NCI-H1436 treated with DMSO at 0.1 percent for 48 hours (cell line): ENCODE data around the gene HRK.

ENCODE experiments used
- DNase-seq: peaks from one replicate; lab custom pipeline; 2025; lab: John Stamatoyannopoulos, UW

HRK gene

DNA sequence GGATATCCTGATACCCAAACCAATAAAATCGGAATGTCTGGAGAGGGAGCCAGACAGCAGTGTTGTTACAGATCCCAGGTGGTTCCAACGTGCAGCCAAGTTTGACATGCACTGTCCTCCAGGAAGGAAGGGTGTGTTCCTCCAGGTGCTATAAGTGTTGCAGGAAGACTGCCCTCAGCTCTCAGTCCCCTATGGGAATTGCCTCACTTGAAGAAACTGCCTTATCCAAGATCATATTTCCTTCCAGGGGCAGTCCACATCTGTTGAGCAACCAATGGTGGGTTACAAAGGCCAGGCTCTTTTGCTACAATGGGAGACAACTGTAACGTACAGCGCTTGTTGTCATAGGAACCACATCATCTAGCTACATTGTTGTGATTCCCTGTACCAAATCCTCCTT lies 16.2 kb upstream of the HRK start:
- DNase-seq: no peak

DNA sequence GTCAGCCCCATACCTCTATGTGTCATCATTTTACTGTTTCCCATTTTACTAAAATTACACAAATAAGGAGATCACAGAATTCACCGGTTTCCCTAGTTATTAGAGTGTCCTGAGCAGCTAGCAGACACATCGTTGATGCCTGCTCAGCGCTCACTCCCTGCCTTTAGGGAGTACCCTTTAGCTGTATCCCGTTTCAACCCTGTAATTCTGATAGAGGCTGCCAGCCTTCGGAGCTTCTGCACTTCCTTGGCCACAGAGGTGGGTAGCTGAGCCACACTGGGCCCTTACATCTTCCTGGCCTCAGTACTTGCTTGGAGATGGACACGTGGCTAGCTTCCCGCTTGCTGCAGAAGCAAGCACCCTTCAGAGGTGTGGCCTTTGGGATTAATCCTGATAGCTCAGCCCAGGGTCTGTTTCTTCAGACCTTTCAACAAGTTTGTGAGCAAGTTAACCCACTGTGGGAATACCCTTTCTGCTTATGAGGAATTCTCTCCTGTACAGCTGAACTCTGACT lies 15.2 kb upstream of the HRK start:
- no peak for DNase-seq

DNA sequence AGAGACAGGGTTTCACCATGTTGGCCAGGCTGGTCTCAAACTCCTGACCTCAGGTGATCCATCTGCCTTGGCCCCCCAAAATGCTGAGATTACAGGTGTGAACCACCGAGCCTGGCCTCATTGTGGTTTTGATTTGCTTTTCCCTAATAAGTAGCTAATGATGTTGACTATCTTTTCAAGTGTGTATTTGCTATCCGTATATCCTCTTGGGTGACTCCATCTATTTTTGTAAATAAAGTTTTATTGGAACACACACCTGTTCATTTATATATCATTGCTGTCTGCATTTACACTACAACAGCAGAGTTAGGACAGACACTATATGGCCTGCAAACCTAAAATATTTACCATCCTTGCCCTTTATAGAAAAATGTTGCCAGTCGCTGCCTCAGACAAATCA lies 13.7 kb upstream of the HRK start:
- DNase-seq: no peak

DNA sequence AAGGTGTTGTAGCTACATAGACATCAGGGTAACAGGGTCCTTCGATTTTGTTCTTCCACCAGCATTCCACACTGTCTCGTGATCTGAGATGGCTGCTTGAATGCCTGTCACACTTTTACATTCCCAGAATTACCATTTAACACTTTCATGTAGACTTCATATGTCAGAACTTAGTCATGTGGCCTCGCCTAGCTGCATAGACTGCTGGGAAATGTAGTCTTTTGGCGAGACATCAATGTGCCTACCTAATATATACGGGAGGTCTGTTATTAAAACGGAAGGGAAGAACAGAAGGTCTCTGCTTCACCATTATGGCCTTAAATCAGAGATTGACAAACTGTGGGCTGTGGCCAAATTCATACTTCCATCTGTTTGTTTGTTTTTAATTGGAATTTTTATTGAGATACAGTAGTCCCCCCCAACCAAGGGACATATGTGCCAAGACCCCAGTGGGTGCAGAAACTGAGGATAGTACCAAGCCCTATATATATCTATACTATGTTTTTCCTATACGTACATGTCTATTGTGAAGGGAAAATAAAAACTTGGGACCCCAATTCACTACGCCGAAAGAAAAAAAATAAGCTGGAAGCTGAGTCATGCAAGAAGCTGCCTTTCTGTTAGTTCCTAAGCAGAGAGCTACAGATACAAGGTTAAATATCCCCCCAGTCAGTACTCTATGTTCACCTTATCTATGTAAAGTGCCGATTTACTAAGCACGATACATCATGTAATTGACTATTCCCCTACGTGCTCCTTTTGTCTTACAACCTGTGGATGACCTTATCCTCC lies 11.3 kb upstream of the HRK start:
- no peak for DNase-seq

DNA sequence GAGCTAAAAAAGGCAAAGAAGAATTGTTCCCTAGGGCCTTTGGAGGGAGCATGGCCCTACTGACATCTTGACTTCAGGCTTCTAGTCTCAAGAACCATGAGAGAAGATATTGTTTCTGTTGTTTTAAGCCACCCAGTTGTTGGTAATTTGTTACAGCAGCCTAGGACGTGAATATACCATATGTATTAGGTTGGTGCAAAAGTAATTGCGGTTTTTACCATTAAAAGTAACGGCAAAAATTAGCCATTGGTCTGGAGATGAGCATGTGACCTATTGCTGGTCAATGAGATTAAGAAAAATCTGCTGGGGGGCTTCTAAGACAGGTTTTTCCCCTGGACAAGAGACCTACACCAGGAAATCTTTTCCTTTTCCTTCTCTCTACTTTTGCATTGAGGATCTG lies 9.8 kb upstream of the HRK start:
- DNase-seq: no peak

GRCh38 chr12:116890330-116890729 lies 9.1 kb upstream of the HRK start:
- no peak for DNase-seq

DNA sequence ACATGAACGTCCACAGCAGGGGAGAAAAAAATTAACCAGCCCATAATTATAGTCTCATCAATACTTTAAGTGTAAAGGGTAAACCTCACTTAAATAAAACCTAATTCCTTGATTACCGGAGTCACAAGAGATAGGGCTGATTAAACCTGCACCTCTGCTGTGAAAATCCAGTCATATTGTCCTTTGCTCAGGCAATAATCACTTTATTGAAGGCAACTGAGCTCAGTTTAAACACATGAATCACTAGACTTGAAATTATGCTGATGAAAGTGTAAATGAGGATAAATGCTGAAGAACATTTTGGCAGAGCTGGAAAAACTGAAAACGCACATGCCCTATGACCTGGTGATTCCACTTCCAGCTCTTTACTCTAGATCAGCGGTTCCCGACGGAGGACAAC lies 6.7 kb upstream of the HRK start:
- no peak for DNase-seq

DNA sequence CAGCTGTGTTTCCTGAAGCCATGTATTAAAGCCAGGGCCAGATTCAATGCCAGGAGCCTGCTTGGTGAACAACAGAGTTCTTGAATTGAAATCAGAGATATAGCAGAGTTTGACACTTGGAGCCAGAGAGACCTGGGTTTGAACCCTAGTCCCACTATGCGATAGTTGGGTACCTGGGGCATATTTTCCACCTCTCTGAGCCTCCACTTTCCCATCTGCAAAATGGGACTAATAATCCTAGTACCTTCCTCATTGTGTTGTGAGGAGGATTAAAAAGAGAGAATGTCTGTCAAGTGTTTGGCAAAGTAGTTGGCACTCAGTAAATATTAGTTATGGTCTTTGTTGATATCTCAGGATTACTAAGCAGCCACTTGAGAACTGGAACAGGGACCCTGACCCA lies 6.0 kb upstream of the HRK start:
- DNase-seq: no peak

- DNase-seq: no peak
Observed at GRCh38 chr12:116885491-116885890, 4.2 kb upstream of the HRK start.

GRCh38 chr12:116884871-116885270 lies 3.6 kb upstream of the HRK start:
- no peak for DNase-seq

GRCh38 chr12:116882742-116883141 lies 1.5 kb upstream of the HRK start:
- DNase-seq: no peak

DNA sequence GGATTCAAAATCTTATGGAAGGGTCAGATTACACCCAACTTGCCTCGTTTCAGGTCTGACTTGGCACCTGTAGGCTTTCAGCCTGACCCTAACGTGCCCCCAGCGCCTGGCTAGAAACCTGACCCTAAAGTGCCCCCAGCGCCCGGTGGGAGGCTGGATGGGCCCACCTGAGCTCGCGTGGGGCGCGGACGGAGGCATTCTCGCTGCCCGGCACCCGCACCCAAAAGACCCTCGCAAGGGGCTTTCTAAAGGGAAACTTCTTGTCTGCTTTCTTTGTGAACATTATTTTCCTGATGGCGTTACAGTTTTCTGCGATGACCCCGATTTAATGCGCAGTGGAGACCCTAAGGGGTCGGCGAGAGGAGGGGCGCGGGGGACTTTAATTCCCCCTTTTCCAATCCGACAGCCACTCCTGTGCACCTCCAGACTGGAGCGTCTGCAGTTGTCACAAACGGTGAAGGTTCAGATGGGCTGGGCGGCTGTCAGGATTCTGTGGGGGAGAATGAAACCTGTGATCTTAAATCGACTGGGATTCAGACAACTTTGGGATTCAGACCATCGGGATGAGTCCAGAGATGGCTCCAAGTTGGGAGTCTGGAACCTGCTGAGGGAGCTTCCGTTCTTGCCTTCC lies 751 bp upstream of the HRK start:
- no peak for DNase-seq

GRCh38 chr12:116880817-116881324 lies 370 bp downstream of the HRK start:
- no peak for DNase-seq

DNA sequence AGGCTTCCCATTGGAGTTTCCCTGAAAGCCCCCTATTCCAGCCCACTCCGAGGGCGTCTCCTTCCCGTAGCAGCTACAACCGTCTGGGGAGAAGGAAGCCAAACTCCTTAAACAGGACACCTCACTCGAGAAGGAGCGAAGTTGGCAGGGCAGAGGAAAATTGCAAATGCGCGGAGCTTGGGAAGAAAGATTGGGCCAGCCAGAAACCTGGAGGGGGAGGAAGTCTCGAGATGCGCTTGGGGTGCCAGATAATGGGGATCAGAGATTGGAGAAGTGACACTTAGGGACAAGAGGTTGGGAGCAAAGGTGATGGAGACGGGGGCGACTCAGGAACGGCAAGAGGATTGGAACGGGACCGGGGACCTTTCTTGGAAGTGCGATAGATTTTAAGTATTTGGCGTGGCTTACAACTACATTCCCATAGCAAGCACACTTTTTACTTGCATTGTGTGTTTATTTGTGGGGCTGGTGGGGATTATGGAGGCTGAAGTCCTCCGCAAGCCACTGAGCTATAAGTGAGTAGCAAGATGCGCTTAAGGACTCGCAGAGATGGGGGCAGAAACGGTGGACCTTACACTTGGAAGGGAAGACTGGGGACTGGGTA lies 926 bp downstream of the HRK start:
- no peak for DNase-seq

DNA sequence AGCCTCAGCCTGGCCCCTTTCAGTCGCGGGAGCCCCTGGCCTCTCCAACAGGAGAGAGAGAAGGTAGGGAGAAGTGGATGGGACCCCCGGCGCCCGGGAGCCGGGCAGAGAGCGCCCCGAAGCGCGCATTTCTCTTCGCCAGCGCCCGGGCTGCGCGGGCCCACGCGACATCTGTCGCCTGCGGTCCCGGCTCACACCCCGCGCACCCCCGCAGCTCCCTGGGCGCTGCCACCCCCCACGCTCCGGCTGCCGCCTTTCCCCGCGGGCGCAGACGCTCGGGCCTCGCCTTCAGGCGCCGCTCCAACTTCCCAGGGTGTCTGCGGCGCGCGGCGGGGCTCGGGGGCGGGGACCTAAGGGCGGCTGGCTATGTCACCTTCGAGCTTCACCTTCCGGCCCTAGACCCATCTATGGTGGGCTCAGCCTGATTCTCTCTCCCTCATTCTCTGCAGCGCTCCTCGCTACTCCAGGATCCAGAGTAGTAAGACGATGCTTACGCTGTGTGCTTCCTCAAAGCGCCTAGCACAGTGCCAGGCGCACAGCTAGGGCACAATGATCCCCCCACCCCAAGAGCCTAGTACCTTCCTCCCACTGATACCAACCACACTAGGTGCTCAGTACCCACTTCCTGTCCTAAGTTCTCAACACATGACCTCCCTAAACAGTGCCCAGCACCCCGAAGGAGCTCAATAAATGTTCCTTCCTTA lies 1.6 kb downstream of the HRK start:
- no peak for DNase-seq

DNA sequence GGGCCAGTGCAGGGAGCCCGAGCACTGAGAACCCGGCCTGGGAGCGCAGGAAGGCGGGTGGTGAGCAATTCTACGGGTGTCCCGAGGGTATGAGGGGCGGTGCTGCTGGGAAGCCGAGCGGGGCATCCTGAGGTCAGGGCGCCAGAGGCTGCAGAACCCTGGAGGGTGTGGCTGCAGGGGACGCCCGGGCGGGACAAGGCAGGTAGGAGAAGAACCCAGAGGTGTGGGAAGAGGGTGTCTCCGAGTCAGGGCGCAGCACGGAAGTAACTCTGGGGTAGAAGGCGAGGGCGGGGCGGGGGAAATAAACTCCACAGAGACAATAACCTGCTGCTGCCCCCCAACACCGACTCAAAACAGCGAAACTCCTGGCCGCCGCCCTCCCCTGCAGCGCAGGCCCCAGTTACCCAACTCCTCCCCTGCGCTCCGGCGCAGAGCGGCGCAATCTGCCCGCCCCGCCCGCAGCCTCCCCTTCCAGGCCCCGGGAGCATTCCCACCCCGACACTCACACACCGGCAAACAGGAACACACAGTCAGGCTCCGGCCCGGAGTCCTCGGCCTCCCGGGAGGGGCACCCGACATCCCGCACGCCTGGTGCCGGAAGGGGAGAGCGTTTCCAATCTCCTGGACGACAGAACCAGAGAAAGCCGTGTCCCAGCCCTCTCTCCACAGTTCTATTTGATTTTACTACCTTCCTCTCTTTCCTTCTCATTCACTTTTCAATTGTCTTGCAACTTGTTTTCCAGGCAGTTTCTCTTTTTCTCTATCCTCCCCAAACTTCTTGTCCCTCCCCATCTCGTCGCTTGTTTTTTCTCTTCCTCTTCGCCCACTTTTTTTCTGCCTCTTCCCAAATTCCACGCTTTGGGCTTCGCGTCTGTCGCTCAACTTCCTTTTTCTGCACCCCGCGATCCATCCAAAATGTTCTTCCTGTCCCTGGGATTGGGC lies 2.4 kb downstream of the HRK start:
- no peak for DNase-seq

DNA sequence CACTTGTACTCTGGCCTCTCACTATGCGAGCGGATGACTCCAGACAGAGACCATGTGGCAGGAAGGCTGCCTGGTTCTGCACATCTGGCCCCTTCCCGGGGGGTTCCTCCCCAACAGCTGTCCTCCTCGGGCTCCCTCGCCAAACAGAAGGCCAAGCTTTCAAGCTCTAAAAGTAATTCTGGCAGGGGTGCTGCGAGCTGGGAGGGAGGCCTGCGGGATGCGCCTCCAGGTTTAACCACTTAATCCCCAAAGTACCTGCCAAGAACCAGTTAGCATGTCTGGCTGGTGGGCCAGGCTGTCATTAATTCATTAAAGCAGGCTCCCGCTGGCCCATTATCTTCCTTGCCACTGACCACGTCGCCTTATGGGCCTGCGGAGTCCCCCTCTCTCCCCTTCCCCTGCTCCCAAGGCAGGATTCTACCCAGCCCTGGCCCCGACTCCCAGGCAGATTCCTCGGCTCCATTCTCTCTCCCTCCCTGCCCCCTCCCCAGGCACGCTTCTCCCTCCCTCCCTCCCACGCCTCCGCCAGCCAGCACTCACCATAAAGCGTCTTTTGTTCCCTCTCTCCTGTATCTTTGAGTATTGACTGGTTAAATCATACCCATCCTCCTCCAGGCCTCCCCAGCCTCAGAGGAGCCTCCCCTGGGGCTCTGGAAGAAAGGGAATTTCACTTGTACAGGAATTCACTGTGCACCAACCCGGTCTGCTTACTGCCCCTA lies 4.9 kb downstream of the HRK start:
- DNase-seq: no peak

GRCh38 chr12:116874324-116874995 lies 6.8 kb downstream of the HRK start:
- no peak for DNase-seq

GRCh38 chr12:116870306-116870705 lies 10.9 kb downstream of the HRK start:
- no peak for DNase-seq

- DNase-seq: no peak
Observed at GRCh38 chr12:116867523-116867922, 13.7 kb downstream of the HRK start.
